Measurements from ENCODE around the gene IQCK.

DNA sequence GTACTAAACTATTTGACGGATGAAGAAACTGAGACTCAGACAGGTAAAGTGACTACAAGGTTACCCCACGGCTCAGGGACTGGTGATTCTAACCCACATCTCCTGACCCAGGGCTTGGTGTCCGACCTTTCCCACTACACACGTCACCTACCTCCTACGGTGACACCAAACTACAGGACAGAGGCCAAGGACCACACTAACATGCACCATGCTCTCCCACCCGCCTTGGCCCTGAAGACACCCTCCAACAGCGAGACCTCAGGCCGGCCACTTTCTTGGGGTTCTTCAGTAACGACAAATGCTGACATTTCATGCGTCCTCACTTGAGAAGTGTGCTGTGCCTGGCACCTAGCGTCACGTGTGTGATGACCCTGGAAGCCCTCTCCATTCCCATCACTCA is 6.4 kb upstream of the IQCK start:
- no peak for TF ChIP-seq ZBTB7A (IDR thresholded peaks at IDR 0.05; ENCODE audit: low read depth)
- TF ChIP-seq REST (IDR thresholded peaks at IDR 0.05; ENCODE audit: low read depth): no peak
- TF ChIP-seq CEBPB (IDR thresholded peaks at IDR 0.05): no peak
- no peak for TF ChIP-seq RAD21 (IDR thresholded peaks at IDR 0.05; ENCODE audit: low read depth)
- TF ChIP-seq EGR1 (IDR thresholded peaks at IDR 0.05): no peak
- TF ChIP-seq EP300 (IDR thresholded peaks at IDR 0.05; ENCODE audit: borderline replicate concordance): no peak
- TF ChIP-seq YY1 (IDR thresholded peaks at IDR 0.05; ENCODE audit: low read depth): no peak
- TF ChIP-seq MAX (IDR thresholded peaks at IDR 0.05): no peak
- TF ChIP-seq TEAD4 (IDR thresholded peaks at IDR 0.05): no peak
- TF ChIP-seq CREB1 (IDR thresholded peaks at IDR 0.05; ENCODE audit: low read depth): no peak
- TF ChIP-seq, protein P1, sequence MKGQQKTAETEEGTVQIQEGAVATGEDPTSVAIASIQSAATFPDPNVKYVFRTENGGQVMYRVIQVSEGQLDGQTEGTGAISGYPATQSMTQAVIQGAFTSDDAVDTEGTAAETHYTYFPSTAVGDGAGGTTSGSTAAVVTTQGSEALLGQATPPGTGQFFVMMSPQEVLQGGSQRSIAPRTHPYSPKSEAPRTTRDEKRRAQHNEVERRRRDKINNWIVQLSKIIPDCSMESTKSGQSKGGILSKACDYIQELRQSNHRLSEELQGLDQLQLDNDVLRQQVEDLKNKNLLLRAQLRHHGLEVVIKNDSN (IDR thresholded peaks at IDR 0.05): no peak
- no peak for TF ChIP-seq TAF1 (IDR thresholded peaks at IDR 0.05; ENCODE audit: low read depth)
- no peak for TF ChIP-seq TCF12 (IDR thresholded peaks at IDR 0.05; ENCODE audit: low read depth)

Measured in Ishikawa (cell line).